SU-DHL-6 (cell line): ENCODE results near the gene KRTAP20-1.

ENCODE experiments used
- H2AFZ ChIP-seq: fragments of 200-600 bp; sonication (generic); 2 replicates; pipeline ENCODE4 v1.6.1; 2014; ENCODE audit warnings: low read depth, mild to moderate bottlenecking, moderate library complexity, mixed read lengths, antibody characterized with exemption, low read length; ENCODE audit not compliant: severe bottlenecking
- H3F3A ChIP-seq: fragments of 200-600 bp; shearing (Covaris generic); 2 replicates; pipeline ENCODE4 v1.6.0; 2016; ENCODE audit warnings: antibody characterized with exemption, mild to moderate bottlenecking; ENCODE audit not compliant: insufficient read depth
- H3K27ac ChIP-seq: fragments of 200-600 bp; sonication (generic); 2 replicates; pipeline ENCODE4 v1.5.1; 2016; ENCODE audit warnings: low read depth, mild to moderate bottlenecking, low read length, moderate library complexity, mixed read lengths
- H3K27me3 ChIP-seq: fragments of 200-600 bp; sonication (generic), shearing (Covaris generic); 2 replicates; pipeline ENCODE4 v1.6.0; 2014; ENCODE audit warnings: mild to moderate bottlenecking, low read length
- H3K36me3 ChIP-seq: fragments of 200-600 bp; sonication (generic); 2 replicates; pipeline ENCODE4 v1.6.1; 2014; ENCODE audit warnings: mild to moderate bottlenecking, low read length, mixed read lengths
- H3K4me2 ChIP-seq: fragments of 300-600, 200-600 bp; shearing (Covaris generic), sonication (generic); 2 replicates; pipeline ENCODE4 v1.6.0; 2014; ENCODE audit warnings: low read length, low read depth, mild to moderate bottlenecking; ENCODE audit not compliant: poor library complexity, severe bottlenecking
- H3K4me3 ChIP-seq: fragments of 200-600 bp; sonication (generic); 2 replicates; pipeline ENCODE4 v1.5.1; 2014; ENCODE audit warnings: antibody characterized with exemption, low read length, mild to moderate bottlenecking, mixed read lengths; ENCODE audit not compliant: insufficient read depth, poor library complexity, severe bottlenecking
- H3K79me2 ChIP-seq: fragments of 200-600 bp; sonication (generic); 2 replicates; pipeline ENCODE4 v1.6.1; 2014; ENCODE audit warnings: mild to moderate bottlenecking, low read length, moderate library complexity; ENCODE audit not compliant: insufficient read depth
- H3K9ac ChIP-seq: fragments of 200-600 bp; sonication (generic); 2 replicates; pipeline ENCODE4 v1.7.0; 2014; ENCODE audit warnings: mild to moderate bottlenecking, low read length
- H3K9me2 ChIP-seq: fragments of 200-600 bp; sonication (generic); replicated peaks from 2 replicates; pipeline ENCODE4 v1.6.1; 2014; ENCODE audit warnings: low read length; ENCODE audit not compliant: insufficient read depth
- H3K9me3 ChIP-seq: fragments of 200-600 bp; sonication (generic); 2 replicates; pipeline ENCODE4 v1.6.1; 2014; ENCODE audit warnings: low read length, mixed read lengths; ENCODE audit not compliant: insufficient read depth
- H4K20me1 ChIP-seq: fragments of 200-600 bp; sonication (generic); 2 replicates; pipeline ENCODE4 v1.6.1; 2014; ENCODE audit warnings: low read depth, mild to moderate bottlenecking, antibody characterized with exemption, low read length, moderate library complexity, mixed read lengths
- CTCF ChIP-seq: fragments of 200-600 bp; sonication (generic); IDR thresholded peaks from one replicate; pipeline ENCODE4 v1.5.1; 2017; ENCODE audit warnings: antibody characterized with exemption, mild to moderate bottlenecking, low read length, moderate library complexity; ENCODE audit not compliant: insufficient read depth, poor library complexity, severe bottlenecking
- EZH2phosphoT487 ChIP-seq: fragments of 200-600 bp; sonication (generic), shearing (Covaris generic); conservative IDR thresholded peaks from 2 replicates; pipeline ENCODE4 v1.6.1; 2018; ENCODE audit warnings: mild to moderate bottlenecking, antibody characterized with exemption, low read length, moderate library complexity, mixed read lengths

The KRTAP20-1 gene

GRCh38 chr21:30620522-30620921, 4.3 kb downstream of the KRTAP20-1 start, which contains the start of gene KRTAP20-4:
Gene KRTAP20-4 (plus strand): TSS chr21:30620627.
- H3K4me3 ChIP-seq = no peak within 1 kb of the TSS
- TF ChIP-seq EZH2phosphoT487 = no peak
- no peak for TF ChIP-seq CTCF
- no peaks in the 10 kb centered on the region for H3F3A ChIP-seq
- H2AFZ ChIP-seq = no peak within 1 kb of the TSS
- no peaks in the 10 kb centered on the region for H4K20me1 ChIP-seq
- no peak within 1 kb of the TSS for H3K4me2 ChIP-seq
- no peaks in the 10 kb centered on the region for H3K9me2 ChIP-seq
- no peaks in the 10 kb centered on the region for H3K27me3 ChIP-seq
- no peak within 1 kb of the TSS for H3K27ac ChIP-seq
- H3K79me2 ChIP-seq = no peaks in the 10 kb centered on the region
- no peaks in the 10 kb centered on the region for H3K36me3 ChIP-seq
- peaks cover 10% of the 10 kb centered on the region for H3K9me3 ChIP-seq
- H3K9ac ChIP-seq = no peak within 1 kb of the TSS

- no peak overlapping the region for H3K27ac ChIP-seq
- H3K9me2 ChIP-seq = no peaks in the 10 kb centered on the region
- no peak overlapping the region for H3K4me2 ChIP-seq
- peaks cover 10% of the 10 kb centered on the region for H3K9me3 ChIP-seq
- no peaks in the 10 kb centered on the region for H4K20me1 ChIP-seq
- H3K9ac ChIP-seq = no peak overlapping the region
- H3K27me3 ChIP-seq = no peaks in the 10 kb centered on the region
- H3K36me3 ChIP-seq = no peaks in the 10 kb centered on the region
- no peaks in the 10 kb centered on the region for H3F3A ChIP-seq
- H2AFZ ChIP-seq = no peak overlapping the region
- no peak for TF ChIP-seq EZH2phosphoT487
- H3K79me2 ChIP-seq = no peaks in the 10 kb centered on the region
- H3K4me3 ChIP-seq = no peak overlapping the region
Measured at GRCh38 chr21:30623362-30623761, 7.1 kb downstream of the KRTAP20-1 start.

GRCh38 chr21:30625449-30626165, 9.4 kb downstream of the KRTAP20-1 start:
- H3K4me2 ChIP-seq = no peak overlapping the region
- H3K4me3 ChIP-seq = no peak overlapping the region
- H3F3A ChIP-seq = no peaks in the 10 kb centered on the region
- peaks cover 10% of the 10 kb centered on the region for H3K9me3 ChIP-seq
- H3K9ac ChIP-seq = no peak overlapping the region
- no peaks in the 10 kb centered on the region for H3K27me3 ChIP-seq
- no peak overlapping the region for H3K27ac ChIP-seq
- no peaks in the 10 kb centered on the region for H3K9me2 ChIP-seq
- H3K79me2 ChIP-seq = no peaks in the 10 kb centered on the region
- no peaks in the 10 kb centered on the region for H3K36me3 ChIP-seq
- H4K20me1 ChIP-seq = no peaks in the 10 kb centered on the region
- no peak overlapping the region for H2AFZ ChIP-seq
- no peak for TF ChIP-seq CTCF
- no peak for TF ChIP-seq EZH2phosphoT487

GRCh38 chr21:30628109-30628508, 11.9 kb downstream of the KRTAP20-1 start:
- Histone ChIP-seq H3K9me3 (peaks cover 10% of the 10 kb centered on the region), H3F3A (no peaks in the 10 kb centered on the region), H3K27me3 (no peaks in the 10 kb centered on the region), H4K20me1 (no peaks in the 10 kb centered on the region), H3K4me3 (no peak overlapping the region), H3K9me2 (no peaks in the 10 kb centered on the region), H2AFZ (no peak overlapping the region), H3K79me2 (no peaks in the 10 kb centered on the region), H3K9ac (no peak overlapping the region), H3K36me3 (no peaks in the 10 kb centered on the region), H3K4me2 (no peak overlapping the region), H3K27ac (no peak overlapping the region)
- TF ChIP-seq CTCF (no peak), EZH2phosphoT487 (no peak)
